GM10248 (cell line): ENCODE data around the gene PTRHD1.

Experiments used
- CTCF ChIA-PET: fragments of 300-600 bp; sonication (Branson Sonifier 250); formaldehyde crosslinking; extraction: SDS; loops from one replicate; lab custom pipeline; 2021; ENCODE audit warnings: antibody characterized with exemption; lab: Yijun Ruan, JAX
- POLR2A ChIA-PET: fragments of 350-650 bp; sonication (Branson Sonifier 250); formaldehyde crosslinking; extraction: SDS; loops from one replicate; lab custom pipeline; 2020; ENCODE audit warnings: antibody characterized with exemption; lab: Yijun Ruan, JAX
- DNase-seq: peaks from one replicate; pipeline ENCODE4 v3.0.0; 2012; ENCODE audit errors: extremely low spot score
- TF ChIP-seq, protein P1 (sequence below): IDR thresholded peaks from 2 replicates; pipeline ENCODE4 v1.5.1; 2012; ENCODE audit warnings: mild to moderate bottlenecking, low read depth; ENCODE audit errors: extremely low read depth, missing control alignments, control extremely low read depth

Gene PTRHD1

DNA sequence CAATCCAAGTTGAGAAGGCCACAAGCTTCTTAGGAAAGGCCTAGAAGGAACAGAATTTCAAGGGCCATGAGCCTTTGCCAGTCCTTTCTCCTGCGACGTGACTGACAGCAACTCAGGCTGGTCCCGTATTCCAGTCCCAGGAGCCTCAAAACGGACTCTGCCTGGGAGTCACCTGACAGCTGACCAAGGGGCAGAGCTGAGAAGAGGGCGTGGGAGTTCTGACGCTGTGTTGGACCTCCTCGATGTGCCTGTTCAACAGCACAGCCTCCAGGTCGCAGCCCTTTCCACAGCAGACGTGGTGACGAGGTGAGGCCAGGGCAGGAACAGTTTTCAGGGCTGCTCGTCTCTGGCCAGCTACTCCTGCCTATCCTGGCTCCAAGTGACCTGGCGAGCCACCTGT lies 37.6 kb upstream of the PTRHD1 start:
- CTCF ChIA-PET, result interaction anchor here (1.4 to 7.0 kb wide), 3 partner anchors 12 to 421 kb away, joined by 5 to 125 read pairs (median 8); no protein-coding TSS in a partner anchor
- no peak for DNase-seq
- TF ChIP-seq, protein P1, sequence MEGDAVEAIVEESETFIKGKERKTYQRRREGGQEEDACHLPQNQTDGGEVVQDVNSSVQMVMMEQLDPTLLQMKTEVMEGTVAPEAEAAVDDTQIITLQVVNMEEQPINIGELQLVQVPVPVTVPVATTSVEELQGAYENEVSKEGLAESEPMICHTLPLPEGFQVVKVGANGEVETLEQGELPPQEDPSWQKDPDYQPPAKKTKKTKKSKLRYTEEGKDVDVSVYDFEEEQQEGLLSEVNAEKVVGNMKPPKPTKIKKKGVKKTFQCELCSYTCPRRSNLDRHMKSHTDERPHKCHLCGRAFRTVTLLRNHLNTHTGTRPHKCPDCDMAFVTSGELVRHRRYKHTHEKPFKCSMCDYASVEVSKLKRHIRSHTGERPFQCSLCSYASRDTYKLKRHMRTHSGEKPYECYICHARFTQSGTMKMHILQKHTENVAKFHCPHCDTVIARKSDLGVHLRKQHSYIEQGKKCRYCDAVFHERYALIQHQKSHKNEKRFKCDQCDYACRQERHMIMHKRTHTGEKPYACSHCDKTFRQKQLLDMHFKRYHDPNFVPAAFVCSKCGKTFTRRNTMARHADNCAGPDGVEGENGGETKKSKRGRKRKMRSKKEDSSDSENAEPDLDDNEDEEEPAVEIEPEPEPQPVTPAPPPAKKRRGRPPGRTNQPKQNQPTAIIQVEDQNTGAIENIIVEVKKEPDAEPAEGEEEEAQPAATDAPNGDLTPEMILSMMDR, result no peak
- POLR2A ChIA-PET, result interaction anchor here (0.7 kb wide), 1 partner anchor 20 kb away, joined by 5 read pairs; no protein-coding TSS in a partner anchor

DNA sequence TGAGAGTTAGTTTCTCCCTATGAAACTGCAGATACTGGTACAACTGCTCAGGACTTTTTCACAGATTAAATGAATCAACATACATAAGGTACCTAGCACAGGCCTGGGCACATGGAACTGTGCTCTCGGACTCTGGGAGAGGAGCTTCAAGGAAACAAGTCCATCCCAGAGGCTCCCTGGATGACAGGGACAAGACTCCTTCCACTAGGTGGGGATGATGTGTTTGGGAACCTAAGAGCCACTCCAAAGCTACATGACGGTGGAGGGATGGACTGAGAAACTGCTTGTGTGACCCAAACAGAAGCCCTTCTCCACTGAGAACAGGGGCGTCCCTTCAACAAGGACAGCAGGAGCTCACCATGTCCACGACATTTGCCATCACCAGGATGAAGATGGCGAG lies 37.2 kb upstream of the PTRHD1 start:
- ChIA-PET POLR2A (no interaction called here), CTCF (interaction anchor here (1.2 to 7.0 kb wide), 4 partner anchors 11 to 421 kb away, joined by 3 to 125 read pairs (median 6); no protein-coding TSS in a partner anchor)
- TF ChIP-seq, protein P1, result no peak
- DNase-seq, result no peak

DNA sequence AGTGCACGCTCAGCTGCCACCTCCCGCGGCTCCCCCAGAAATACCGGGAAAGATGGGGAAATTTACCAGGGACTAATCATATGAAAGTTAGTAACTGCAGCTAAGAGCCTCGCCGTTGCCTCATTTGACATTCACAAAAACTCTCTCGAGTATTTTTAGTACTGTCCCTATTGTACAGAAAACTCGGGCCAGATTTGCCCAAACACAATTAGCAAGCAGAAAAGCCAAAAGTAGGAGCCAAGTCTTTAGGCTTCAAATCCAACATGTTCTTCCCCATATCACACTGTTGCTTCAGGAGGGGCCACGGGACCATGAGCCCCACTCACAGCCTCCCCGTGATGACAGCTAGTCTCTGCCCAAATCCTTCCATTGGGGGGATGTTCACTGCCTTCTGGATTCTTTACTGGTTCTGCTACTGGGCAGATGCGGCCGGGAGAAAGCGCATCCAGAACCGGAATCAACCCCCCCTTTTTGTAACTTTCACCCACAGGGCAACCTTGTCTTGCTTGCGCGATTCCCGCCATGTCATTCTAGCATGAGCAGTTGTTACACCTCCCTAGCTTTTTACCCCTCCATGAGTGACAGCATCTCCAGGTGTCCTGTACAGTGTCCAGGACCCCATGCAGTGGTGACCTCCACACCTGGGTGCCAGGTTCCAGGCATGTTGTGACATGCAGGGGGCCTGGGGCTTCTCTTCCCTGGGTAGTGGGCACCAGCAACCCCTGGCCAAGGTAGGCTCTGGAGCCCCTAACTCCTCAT lies 35.2 kb upstream of the PTRHD1 start:
- ChIA-PET POLR2A (interaction anchor here (0.7 kb wide), 1 partner anchor 13 kb away, joined by 6 read pairs; no protein-coding TSS in a partner anchor), CTCF (interaction anchor here (0.6 to 7.0 kb wide), 46 partner anchors 8 to 663 kb away, joined by 3 to 125 read pairs (median 3); no protein-coding TSS in a partner anchor)
- TF ChIP-seq, protein P1, result no peak
- DNase-seq, result no peak

DNA sequence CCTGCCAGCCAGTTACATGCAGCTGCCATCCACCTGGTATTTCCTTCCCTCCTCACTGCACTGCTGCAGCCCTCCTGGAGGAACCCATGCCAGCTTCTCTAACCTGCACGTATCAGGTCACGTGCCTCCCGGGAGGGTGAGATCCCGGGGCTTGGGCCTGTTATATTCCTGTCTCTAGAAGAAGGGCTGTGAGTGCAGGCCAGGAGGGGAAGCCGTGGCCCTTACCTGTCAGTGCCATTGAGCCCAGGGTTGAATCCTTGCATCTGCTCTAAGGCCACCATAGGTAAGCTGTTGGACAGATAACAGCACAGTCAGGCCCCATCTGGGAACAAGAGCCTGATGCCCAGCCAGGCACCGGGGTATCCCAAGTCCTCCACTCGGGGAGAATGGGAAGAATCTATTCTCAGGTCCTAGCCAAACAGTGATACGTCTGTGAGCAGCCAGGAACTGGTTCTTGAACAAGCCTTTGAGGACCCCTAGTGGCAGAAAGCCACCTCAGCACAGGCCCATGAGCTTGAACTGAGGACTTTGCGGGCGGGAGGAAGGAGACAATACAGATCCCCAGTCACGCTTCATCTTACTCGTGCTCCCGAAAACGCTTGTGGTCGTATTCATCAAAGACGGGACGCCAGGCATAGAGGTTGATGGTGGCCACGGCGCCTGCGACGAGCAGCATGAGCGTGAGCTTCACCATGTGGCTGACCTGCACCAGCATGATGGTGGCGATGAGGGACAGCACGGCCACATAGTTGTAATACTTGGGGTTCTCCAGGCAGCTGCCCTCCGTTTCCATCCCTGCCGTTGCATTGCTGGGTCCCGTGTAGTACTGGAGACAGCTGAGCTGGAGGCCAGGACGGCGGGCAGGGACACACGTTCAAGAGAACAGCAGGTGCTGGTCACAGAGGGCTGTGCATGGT lies 34.4 kb upstream of the PTRHD1 start:
- ChIA-PET POLR2A (no interaction called here), CTCF (interaction anchor here (0.6 to 7.0 kb wide), 49 partner anchors 9 to 662 kb away, joined by 3 to 125 read pairs (median 3); no protein-coding TSS in a partner anchor)
- TF ChIP-seq, protein P1, result peak; percentile 94
- DNase-seq, result peak; percentile 88

DNA sequence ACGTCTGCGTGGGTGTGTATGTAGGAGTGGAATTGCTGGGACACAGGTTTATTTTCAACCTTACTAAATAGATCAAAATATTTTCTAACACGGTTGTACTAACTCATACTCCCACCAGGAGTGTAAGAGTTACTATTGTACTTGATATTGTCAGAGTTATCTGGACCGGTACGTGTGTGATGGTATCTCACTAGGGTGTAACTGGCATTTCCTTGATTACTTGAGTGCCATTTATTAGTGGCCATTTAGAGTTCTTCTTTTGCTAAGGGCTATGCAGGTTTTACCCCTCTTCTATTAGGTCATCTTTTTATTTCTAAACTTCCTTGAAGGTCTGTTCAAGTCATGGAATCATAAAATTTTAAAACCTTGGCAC lies 33.6 kb upstream of the PTRHD1 start:
- ChIA-PET CTCF (interaction anchor here (0.9 to 7.0 kb wide), 23 partner anchors 8 to 535 kb away, joined by 3 to 125 read pairs (median 5); no protein-coding TSS in a partner anchor), POLR2A (no interaction called here)
- DNase-seq, result no peak
- TF ChIP-seq, protein P1, result no peak
